ENCODE measurements around the gene SOX15.

The SOX15 gene

GRCh38 chr17:7559320-7560171 is 30.3 kb downstream of the SOX15 start:
- no peak for TF ChIP-seq POLR2AphosphoS5 (IDR thresholded peaks at IDR 0.05; ENCODE audit: low read depth, low read length)
- no peak for TF ChIP-seq TAF1 (IDR thresholded peaks at IDR 0.05; ENCODE audit: borderline replicate concordance, insufficient read depth, low read length)
- TF ChIP-seq FOXP2 (optimal IDR thresholded peaks at IDR 0.05; ENCODE audit: borderline replicate concordance, extremely low read depth, extremely low read length, insufficient read depth) = no peak
- TF ChIP-seq, protein P1, sequence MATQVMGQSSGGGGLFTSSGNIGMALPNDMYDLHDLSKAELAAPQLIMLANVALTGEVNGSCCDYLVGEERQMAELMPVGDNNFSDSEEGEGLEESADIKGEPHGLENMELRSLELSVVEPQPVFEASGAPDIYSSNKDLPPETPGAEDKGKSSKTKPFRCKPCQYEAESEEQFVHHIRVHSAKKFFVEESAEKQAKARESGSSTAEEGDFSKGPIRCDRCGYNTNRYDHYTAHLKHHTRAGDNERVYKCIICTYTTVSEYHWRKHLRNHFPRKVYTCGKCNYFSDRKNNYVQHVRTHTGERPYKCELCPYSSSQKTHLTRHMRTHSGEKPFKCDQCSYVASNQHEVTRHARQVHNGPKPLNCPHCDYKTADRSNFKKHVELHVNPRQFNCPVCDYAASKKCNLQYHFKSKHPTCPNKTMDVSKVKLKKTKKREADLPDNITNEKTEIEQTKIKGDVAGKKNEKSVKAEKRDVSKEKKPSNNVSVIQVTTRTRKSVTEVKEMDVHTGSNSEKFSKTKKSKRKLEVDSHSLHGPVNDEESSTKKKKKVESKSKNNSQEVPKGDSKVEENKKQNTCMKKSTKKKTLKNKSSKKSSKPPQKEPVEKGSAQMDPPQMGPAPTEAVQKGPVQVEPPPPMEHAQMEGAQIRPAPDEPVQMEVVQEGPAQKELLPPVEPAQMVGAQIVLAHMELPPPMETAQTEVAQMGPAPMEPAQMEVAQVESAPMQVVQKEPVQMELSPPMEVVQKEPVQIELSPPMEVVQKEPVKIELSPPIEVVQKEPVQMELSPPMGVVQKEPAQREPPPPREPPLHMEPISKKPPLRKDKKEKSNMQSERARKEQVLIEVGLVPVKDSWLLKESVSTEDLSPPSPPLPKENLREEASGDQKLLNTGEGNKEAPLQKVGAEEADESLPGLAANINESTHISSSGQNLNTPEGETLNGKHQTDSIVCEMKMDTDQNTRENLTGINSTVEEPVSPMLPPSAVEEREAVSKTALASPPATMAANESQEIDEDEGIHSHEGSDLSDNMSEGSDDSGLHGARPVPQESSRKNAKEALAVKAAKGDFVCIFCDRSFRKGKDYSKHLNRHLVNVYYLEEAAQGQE (IDR thresholded peaks at IDR 0.05; ENCODE audit: insufficient read depth in 1 of 2, low read depth in 2 of 2, low read length in 2 of 2) = no peak
- no peak for TF ChIP-seq SIN3A (IDR thresholded peaks at IDR 0.05; ENCODE audit: borderline replicate concordance, insufficient read depth, low read length)

DNA sequence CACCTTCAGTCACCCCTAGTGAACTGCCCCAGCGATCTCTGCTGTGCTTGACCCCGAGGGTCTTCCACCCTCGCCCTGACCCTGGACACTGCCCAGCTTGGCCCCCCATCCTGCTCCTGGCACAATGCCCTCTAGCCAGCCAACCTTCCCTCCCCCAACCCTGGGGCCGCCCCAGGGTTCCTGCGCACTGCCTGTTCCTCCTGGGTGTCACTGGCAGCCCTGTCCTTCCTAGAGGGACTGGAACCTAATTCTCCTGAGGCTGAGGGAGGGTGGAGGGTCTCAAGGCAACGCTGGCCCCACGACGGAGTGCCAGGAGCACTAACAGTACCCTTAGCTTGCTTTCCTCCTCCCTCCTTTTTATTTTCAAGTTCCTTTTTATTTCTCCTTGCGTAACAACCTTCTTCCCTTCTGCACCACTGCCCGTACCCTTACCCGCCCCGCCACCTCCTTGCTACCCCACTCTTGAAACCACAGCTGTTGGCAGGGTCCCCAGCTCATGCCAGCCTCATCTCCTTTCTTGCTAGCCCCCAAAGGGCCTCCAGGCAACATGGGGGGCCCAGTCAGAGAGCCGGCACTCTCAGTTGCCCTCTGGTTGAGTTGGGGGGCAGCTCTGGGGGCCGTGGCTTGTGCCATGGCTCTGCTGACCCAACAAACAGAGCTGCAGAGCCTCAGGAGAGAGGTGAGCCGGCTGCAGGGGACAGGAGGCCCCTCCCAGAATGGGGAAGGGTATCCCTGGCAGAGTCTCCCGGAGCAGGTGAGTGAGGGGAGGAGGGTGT is 31.2 kb downstream of the SOX15 start, which contains the start of gene TNFSF13:
TSS of gene TNFSF13 (plus strand) at position 207 of the 776 bp plus-strand sequence. CDS start at position 497, 290 bp downstream.
- TF ChIP-seq TAF1 (IDR thresholded peaks at IDR 0.05; ENCODE audit: borderline replicate concordance, insufficient read depth, low read length) (no peak), POLR2AphosphoS5 (IDR thresholded peaks at IDR 0.05; ENCODE audit: low read depth, low read length) (no peak; the same call in 1 of the 2 replicates), FOXP2 (optimal IDR thresholded peaks at IDR 0.05; ENCODE audit: borderline replicate concordance, extremely low read depth, extremely low read length, insufficient read depth) (no peak), SIN3A (IDR thresholded peaks at IDR 0.05; ENCODE audit: borderline replicate concordance, insufficient read depth, low read length) (no peak)
- TF ChIP-seq, protein P1 (IDR thresholded peaks at IDR 0.05; ENCODE audit: insufficient read depth in 1 of 2, low read depth in 2 of 2, low read length in 2 of 2) = no peak

DNA sequence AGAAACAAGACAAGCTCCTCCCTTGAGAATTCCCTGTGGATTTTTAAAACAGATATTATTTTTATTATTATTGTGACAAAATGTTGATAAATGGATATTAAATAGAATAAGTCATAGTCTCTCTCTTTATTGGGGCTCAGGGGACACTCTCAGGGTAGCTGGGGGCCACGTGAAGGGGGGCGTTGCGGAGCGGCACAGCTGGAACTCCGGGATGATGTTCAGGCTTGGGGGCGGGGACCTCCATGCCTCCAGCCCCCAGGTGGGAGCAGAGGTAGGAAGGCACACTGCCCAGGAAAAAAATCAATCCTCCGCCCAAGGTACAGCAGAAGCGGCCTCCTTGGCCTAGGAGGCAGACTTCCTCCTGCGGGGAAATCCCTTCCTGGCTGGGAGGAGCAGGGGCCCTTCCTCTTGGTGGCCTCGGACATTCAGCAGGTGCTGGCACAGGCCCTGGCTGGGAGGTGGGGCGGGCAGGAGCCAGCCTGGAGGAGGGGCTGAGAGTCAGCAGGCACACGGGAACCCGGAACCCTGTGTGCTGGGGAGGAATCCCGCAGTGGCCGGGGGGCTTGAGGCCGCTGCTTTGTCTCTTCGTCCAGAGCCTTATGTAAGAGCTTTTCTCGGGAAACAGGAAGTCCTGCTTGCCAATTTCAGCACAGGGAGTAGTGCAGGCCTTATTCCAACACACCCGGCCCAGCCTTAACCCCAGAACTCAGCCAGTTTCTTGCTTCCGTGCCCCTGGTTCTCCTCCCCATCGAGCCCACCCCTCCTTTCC is 31.9 kb downstream of the SOX15 start:
- TF ChIP-seq TAF1 (IDR thresholded peaks at IDR 0.05; ENCODE audit: borderline replicate concordance, insufficient read depth, low read length) (no peak), POLR2AphosphoS5 (IDR thresholded peaks at IDR 0.05; ENCODE audit: low read depth, low read length) (peak; percentile 74), FOXP2 (optimal IDR thresholded peaks at IDR 0.05; ENCODE audit: borderline replicate concordance, extremely low read depth, extremely low read length, insufficient read depth) (no peak), SIN3A (IDR thresholded peaks at IDR 0.05; ENCODE audit: borderline replicate concordance, insufficient read depth, low read length) (no peak)
- TF ChIP-seq, protein P1 (IDR thresholded peaks at IDR 0.05; ENCODE audit: insufficient read depth in 1 of 2, low read depth in 2 of 2, low read length in 2 of 2) = peak in 1 of 2 experiments; percentile 17; a peak in 1 of 4 replicates

DNA sequence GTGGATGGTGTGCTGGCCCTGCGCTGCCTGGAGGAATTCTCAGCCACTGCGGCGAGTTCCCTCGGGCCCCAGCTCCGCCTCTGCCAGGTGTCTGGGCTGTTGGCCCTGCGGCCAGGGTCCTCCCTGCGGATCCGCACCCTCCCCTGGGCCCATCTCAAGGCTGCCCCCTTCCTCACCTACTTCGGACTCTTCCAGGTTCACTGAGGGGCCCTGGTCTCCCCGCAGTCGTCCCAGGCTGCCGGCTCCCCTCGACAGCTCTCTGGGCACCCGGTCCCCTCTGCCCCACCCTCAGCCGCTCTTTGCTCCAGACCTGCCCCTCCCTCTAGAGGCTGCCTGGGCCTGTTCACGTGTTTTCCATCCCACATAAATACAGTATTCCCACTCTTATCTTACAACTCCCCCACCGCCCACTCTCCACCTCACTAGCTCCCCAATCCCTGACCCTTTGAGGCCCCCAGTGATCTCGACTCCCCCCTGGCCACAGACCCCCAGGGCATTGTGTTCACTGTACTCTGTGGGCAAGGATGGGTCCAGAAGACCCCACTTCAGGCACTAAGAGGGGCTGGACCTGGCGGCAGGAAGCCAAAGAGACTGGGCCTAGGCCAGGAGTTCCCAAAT is 32.6 kb downstream of the SOX15 start:
- no peak for TF ChIP-seq TAF1 (IDR thresholded peaks at IDR 0.05; ENCODE audit: borderline replicate concordance, insufficient read depth, low read length)
- TF ChIP-seq FOXP2 (optimal IDR thresholded peaks at IDR 0.05; ENCODE audit: borderline replicate concordance, extremely low read depth, extremely low read length, insufficient read depth) = no peak
- no peak for TF ChIP-seq SIN3A (IDR thresholded peaks at IDR 0.05; ENCODE audit: borderline replicate concordance, insufficient read depth, low read length)
- no peak for TF ChIP-seq POLR2AphosphoS5 (IDR thresholded peaks at IDR 0.05; ENCODE audit: low read depth, low read length)
- TF ChIP-seq, protein P1 (IDR thresholded peaks at IDR 0.05; ENCODE audit: insufficient read depth in 1 of 2, low read depth in 2 of 2, low read length in 2 of 2) = no peak

Measured in PFSK-1 (cell line).